ENCODE data around the gene PRKX. TPM values are rescaled to one million over a fixed set of nuclear protein-coding genes. Genes with fewer than 3 reads are reported as not detected.

PRKX gene
- 25.3 TPM for total RNA-seq (ENCODE audit: unreplicated experiment)
- long read RNA-seq, full-length matches to known transcripts, result 3 of 7 reads
- long read RNA-seq, partial matches to known transcripts, result 0 of 7 reads
- long read RNA-seq, other reads (novel, unspliced or antisense), result 4 of 7 reads

GRCh38 chrX:3713225-3713936 is at the start of gene PRKX:
TSS of gene PRKX (minus strand) at chrX:3713649. CDS start at chrX:3713253, 396 bp downstream.
- peak; percentile 51 for DNase-seq (ENCODE audit: low spot score)
- Mint-ChIP-seq H3K4me1 (ENCODE audit: unreplicated experiment) (peaks cover 4% of the 10 kb centered on the region), H3K9me3 (ENCODE audit: unreplicated experiment) (no peaks in the 10 kb centered on the region), H3K27me3 (ENCODE audit: unreplicated experiment) (peaks cover 3% of the 10 kb centered on the region), H3K27ac (ENCODE audit: unreplicated experiment) (no peak within 1 kb of the TSS), H3K4me3 (ENCODE audit: unreplicated experiment) (peak within 1 kb of the TSS; percentile 94), H3K36me3 (ENCODE audit: low read depth, unreplicated experiment) (no peaks in the 10 kb centered on the region)
- TF ChIP-seq CTCF (IDR thresholded peaks at IDR 0.05; ENCODE audit: unreplicated experiment), result no peak

- TF ChIP-seq CTCF (IDR thresholded peaks at IDR 0.05; ENCODE audit: unreplicated experiment), result no peak
- H3K27ac Mint-ChIP-seq (ENCODE audit: unreplicated experiment), result no peak overlapping the region
Measured at GRCh38 chrX:3763111-3763510, 49.7 kb upstream of the PRKX start.

GRCh38 chrX:3757510-3758025 is 44.1 kb upstream of the PRKX start:
- no peak overlapping the region for H3K27ac Mint-ChIP-seq (ENCODE audit: unreplicated experiment)
- DNase-seq (ENCODE audit: low spot score), result no peak
- H3K4me1 Mint-ChIP-seq (ENCODE audit: unreplicated experiment), result no peaks in the 10 kb centered on the region
- H3K27me3 Mint-ChIP-seq (ENCODE audit: unreplicated experiment), result no peaks in the 10 kb centered on the region
- no peaks in the 10 kb centered on the region for H3K36me3 Mint-ChIP-seq (ENCODE audit: low read depth, unreplicated experiment)
- TF ChIP-seq CTCF (IDR thresholded peaks at IDR 0.05; ENCODE audit: unreplicated experiment), result no peak
- no peaks in the 10 kb centered on the region for H3K9me3 Mint-ChIP-seq (ENCODE audit: unreplicated experiment)
- H3K4me3 Mint-ChIP-seq (ENCODE audit: unreplicated experiment), result no peak overlapping the region

More at GRCh38 chrX:3763111-3763510, 49.7 kb upstream of the PRKX start:
- Mint-ChIP-seq H3K4me3 (ENCODE audit: unreplicated experiment) (no peak overlapping the region), H3K27me3 (ENCODE audit: unreplicated experiment) (peaks cover 2% of the 10 kb centered on the region), H3K36me3 (ENCODE audit: low read depth, unreplicated experiment) (no peaks in the 10 kb centered on the region), H3K9me3 (ENCODE audit: unreplicated experiment) (no peaks in the 10 kb centered on the region), H3K4me1 (ENCODE audit: unreplicated experiment) (no peaks in the 10 kb centered on the region)
- DNase-seq (ENCODE audit: low spot score), result no peak

GRCh38 chrX:3748052-3748559 is 34.7 kb upstream of the PRKX start:
- Mint-ChIP-seq H3K4me1 (ENCODE audit: unreplicated experiment) (peaks cover 7% of the 10 kb centered on the region), H3K9me3 (ENCODE audit: unreplicated experiment) (no peaks in the 10 kb centered on the region), H3K27me3 (ENCODE audit: unreplicated experiment) (no peaks in the 10 kb centered on the region), H3K4me3 (ENCODE audit: unreplicated experiment) (no peak overlapping the region), H3K36me3 (ENCODE audit: low read depth, unreplicated experiment) (no peaks in the 10 kb centered on the region), H3K27ac (ENCODE audit: unreplicated experiment) (no peak overlapping the region)
- no peak for DNase-seq (ENCODE audit: low spot score)
- no peak for TF ChIP-seq CTCF (IDR thresholded peaks at IDR 0.05; ENCODE audit: unreplicated experiment)

All from endothelial cell (in vitro differentiated cells).